ENCODE results near the gene CD27. TPM values are rescaled to one million over a fixed set of nuclear protein-coding genes. Genes with fewer than 3 reads are reported as not detected.

Gene CD27
- total RNA-seq, 1 experiment from 2014 or later = 0.23 TPM

DNA sequence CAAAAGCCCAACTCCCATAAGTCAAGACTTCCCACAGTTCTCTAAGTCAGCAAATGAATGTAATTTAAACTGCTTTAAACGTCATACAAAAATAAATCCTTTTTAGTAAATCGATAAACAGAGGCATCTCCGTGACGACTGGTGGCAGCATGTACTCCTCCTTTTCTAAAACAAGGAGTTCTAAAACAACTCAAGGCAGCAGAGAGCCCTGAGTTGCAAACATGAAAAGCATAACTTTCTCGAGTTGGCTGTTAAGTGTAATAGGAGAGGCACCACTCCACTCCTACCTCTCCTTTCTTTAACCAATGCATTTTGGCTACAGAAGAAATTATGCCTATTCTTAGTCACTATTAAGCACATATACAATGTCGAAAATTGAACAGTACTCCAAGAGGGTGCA, 38.8 kb upstream of the CD27 start:
- no peak for ATAC-seq
- intact Hi-C loops (cut with micrococcal nuclease; ENCODE audit: unreplicated experiment) (no loop called here), in situ Hi-C loops (cut with HindIII; ENCODE audit: low pct_unique_long_range_greater_than_20kb, low sequenced_read_pairs) (no loop called here)
- H3K4me1 ChIP-seq (ENCODE audit: control insufficient read depth, insufficient read depth, low read length) = no peaks in the 10 kb centered on the region
- H3K27ac ChIP-seq (ENCODE audit: low read length) = no peak overlapping the region
- H3K27me3 ChIP-seq (ENCODE audit: control insufficient read depth, insufficient read depth, low read length) = no peaks in the 10 kb centered on the region
- no peak for DNase-seq (ENCODE audit: low read depth, low spot score)
- POLR2A ChIA-PET = interaction anchor here (0.6 kb wide), 1 partner anchor 71 kb away, joined by 3 read pairs; no protein-coding TSS in a partner anchor
- H3K4me3 ChIP-seq (ENCODE audit: low read depth in 2 of 2, low read length in 2 of 2) = no peak overlapping the region
- H3K9me3 ChIP-seq (ENCODE audit: control insufficient read depth, insufficient read depth, low read depth, low read length) = no peaks in the 10 kb centered on the region
- no peaks in the 10 kb centered on the region for H3K36me3 ChIP-seq (ENCODE audit: control insufficient read depth, insufficient read depth, low read length)
- CTCF ChIA-PET = interaction anchor here (0.6 kb wide), 1 partner anchor 267 kb away, joined by 3 read pairs; no protein-coding TSS in a partner anchor
- TF ChIP-seq TCF7L2 (IDR thresholded peaks at IDR 0.05; ENCODE audit: low read depth, low read length) (no peak), POLR2AphosphoS5 (IDR thresholded peaks at IDR 0.05; ENCODE audit: low read depth, low read length) (no peak), SIN3A (IDR thresholded peaks at IDR 0.05; ENCODE audit: borderline replicate concordance, insufficient read depth, low read depth, low read length) (no peak)
- TF ChIP-seq, protein P1, sequence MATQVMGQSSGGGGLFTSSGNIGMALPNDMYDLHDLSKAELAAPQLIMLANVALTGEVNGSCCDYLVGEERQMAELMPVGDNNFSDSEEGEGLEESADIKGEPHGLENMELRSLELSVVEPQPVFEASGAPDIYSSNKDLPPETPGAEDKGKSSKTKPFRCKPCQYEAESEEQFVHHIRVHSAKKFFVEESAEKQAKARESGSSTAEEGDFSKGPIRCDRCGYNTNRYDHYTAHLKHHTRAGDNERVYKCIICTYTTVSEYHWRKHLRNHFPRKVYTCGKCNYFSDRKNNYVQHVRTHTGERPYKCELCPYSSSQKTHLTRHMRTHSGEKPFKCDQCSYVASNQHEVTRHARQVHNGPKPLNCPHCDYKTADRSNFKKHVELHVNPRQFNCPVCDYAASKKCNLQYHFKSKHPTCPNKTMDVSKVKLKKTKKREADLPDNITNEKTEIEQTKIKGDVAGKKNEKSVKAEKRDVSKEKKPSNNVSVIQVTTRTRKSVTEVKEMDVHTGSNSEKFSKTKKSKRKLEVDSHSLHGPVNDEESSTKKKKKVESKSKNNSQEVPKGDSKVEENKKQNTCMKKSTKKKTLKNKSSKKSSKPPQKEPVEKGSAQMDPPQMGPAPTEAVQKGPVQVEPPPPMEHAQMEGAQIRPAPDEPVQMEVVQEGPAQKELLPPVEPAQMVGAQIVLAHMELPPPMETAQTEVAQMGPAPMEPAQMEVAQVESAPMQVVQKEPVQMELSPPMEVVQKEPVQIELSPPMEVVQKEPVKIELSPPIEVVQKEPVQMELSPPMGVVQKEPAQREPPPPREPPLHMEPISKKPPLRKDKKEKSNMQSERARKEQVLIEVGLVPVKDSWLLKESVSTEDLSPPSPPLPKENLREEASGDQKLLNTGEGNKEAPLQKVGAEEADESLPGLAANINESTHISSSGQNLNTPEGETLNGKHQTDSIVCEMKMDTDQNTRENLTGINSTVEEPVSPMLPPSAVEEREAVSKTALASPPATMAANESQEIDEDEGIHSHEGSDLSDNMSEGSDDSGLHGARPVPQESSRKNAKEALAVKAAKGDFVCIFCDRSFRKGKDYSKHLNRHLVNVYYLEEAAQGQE (IDR thresholded peaks at IDR 0.05; ENCODE audit: insufficient read depth in 1 of 2, low read depth in 2 of 2, low read length in 1 of 2) = no peak
- TF ChIP-seq, protein P2, sequence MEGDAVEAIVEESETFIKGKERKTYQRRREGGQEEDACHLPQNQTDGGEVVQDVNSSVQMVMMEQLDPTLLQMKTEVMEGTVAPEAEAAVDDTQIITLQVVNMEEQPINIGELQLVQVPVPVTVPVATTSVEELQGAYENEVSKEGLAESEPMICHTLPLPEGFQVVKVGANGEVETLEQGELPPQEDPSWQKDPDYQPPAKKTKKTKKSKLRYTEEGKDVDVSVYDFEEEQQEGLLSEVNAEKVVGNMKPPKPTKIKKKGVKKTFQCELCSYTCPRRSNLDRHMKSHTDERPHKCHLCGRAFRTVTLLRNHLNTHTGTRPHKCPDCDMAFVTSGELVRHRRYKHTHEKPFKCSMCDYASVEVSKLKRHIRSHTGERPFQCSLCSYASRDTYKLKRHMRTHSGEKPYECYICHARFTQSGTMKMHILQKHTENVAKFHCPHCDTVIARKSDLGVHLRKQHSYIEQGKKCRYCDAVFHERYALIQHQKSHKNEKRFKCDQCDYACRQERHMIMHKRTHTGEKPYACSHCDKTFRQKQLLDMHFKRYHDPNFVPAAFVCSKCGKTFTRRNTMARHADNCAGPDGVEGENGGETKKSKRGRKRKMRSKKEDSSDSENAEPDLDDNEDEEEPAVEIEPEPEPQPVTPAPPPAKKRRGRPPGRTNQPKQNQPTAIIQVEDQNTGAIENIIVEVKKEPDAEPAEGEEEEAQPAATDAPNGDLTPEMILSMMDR (IDR thresholded peaks at IDR 0.05) = no peak
- BruUV-seq (replicated peaks) = no TSS peak

DNA sequence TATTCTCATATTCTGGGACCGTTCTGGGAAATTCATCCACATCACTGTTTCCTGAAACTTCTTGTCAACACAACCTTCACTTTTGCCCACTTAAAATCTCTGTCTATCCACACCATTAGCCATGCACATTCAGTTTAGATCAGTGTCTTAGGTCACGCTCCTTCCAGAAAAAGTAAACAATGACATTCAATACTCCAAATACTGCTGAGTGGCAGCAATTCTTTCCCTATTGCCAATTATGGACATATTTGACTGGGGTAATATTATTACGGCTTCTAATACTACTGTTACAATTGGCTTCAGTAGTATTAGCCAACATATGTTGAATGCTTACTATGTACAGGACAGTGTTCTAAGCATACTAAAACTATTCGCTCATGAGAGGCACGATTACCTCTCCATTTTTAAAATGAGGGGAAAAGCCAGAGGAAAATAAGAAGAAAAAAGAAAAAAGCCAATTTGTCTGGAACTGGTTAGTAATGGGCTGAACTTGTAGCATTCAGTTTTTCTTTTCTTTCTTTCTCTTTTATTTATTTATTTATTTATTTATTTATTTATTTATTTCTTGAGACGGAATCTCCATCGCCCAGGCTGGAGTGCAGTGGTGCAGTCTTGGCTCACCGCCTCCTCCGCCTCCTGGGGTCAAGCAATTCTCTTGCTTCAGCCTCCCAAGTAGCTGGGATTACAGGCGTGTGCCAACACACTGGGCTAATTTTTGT, 37.4 kb upstream of the CD27 start:
- H3K4me3 ChIP-seq (ENCODE audit: low read depth in 2 of 2, low read length in 2 of 2) = no peak overlapping the region
- H3K36me3 ChIP-seq (ENCODE audit: control insufficient read depth, insufficient read depth, low read length) = no peaks in the 10 kb centered on the region
- DNase-seq (ENCODE audit: low read depth, low spot score) (no peak), ATAC-seq (no peak)
- H3K9me3 ChIP-seq (ENCODE audit: control insufficient read depth, insufficient read depth, low read depth, low read length) = no peaks in the 10 kb centered on the region
- no peaks in the 10 kb centered on the region for H3K27me3 ChIP-seq (ENCODE audit: control insufficient read depth, insufficient read depth, low read length)
- TF ChIP-seq, protein P1 (IDR thresholded peaks at IDR 0.05; ENCODE audit: insufficient read depth in 1 of 2, low read depth in 2 of 2, low read length in 1 of 2) = no peak
- no peak for TF ChIP-seq TCF7L2 (IDR thresholded peaks at IDR 0.05; ENCODE audit: low read depth, low read length)
- ChIA-PET POLR2A (no interaction called here), CTCF (no interaction called here)
- no peak overlapping the region for H3K27ac ChIP-seq (ENCODE audit: low read length)
- intact Hi-C loops (cut with micrococcal nuclease; ENCODE audit: unreplicated experiment) (no loop called here), in situ Hi-C loops (cut with HindIII; ENCODE audit: low pct_unique_long_range_greater_than_20kb, low sequenced_read_pairs) (no loop called here)
- H3K4me1 ChIP-seq (ENCODE audit: control insufficient read depth, insufficient read depth, low read length) = no peaks in the 10 kb centered on the region
- no TSS peak for BruUV-seq (replicated peaks)
